ENCODE data around the gene FAM227A. TPM values are rescaled to one million over a fixed set of nuclear protein-coding genes. Genes with fewer than 3 reads are reported as not detected.
"Not testable (repeated sequence)": the region's sequence is repeated elsewhere in the genome, so short reads cannot be mapped to it uniquely, and the experiment has no call there.

The FAM227A gene
- polyA plus RNA-seq, 3 donors: 4.4 to 7.9 (median 5.3) TPM

DNA sequence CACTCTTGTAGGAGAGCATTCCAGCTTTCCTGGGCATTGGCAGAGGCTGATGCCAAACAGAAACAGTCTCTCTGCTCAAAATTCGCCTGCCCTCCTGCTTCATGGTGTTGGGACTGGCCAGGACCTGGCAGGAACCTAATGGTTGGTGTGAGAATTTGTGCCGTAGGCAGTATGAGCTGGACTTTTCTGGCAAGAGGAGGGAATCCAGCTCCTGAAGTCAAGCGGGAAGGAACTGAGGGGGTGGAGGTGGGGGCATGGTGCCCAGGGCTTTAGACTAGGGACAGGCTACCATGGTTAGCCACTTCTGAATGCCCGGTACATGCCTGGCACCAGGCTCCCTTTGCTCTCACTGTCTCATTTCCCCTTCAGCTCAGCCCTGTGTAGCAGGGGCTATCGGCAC, 18.7 kb upstream of the FAM227A start:
- DNase-seq (ENCODE audit: low read depth in 3 of 3, low spot score in 2 of 3): no peak

DNA sequence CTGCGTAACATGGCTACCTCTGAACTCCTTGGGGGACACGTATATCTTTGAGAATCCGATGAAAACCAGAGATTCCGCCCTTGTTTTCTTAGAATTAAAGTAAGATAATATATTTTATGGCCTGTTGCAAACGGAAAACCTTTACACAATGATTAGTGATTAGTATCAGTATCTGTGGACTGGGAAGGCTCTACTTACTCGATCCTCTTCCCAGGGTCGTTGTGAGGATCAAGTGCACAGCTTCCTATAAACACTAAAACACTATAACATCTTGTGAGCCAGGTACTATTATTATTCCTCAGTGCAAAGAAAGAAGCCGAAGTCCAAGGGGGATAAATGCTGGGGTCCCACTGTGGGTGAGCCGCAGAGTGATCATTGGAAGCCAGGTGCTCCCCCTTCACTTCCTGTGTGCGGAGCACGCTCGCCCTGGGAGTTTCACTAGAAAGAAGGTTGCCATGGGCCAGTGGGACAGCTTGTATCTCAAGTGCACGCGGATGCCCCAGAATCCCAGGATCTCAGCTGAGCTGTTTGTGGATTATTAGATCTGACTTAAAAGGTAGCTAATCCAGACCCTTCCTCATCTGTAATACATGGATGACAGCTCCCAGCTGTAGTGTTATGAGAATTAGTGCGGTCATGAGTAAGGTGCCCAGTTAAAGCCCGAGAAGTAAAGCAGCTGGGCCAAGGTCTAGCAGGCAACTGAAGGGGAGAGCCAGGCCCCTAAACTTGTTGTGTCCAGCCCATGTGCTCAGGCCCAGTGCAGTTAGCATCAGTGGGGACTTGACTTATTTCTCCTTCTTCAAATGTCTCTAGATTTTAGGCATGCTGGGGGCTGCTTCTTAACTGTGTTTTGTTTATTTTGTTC, 1.1 kb upstream of the FAM227A start:
- DNase-seq (ENCODE audit: low read depth in 3 of 3, low spot score in 2 of 3): peak; percentile 16 to 32 (median 27)

DNA sequence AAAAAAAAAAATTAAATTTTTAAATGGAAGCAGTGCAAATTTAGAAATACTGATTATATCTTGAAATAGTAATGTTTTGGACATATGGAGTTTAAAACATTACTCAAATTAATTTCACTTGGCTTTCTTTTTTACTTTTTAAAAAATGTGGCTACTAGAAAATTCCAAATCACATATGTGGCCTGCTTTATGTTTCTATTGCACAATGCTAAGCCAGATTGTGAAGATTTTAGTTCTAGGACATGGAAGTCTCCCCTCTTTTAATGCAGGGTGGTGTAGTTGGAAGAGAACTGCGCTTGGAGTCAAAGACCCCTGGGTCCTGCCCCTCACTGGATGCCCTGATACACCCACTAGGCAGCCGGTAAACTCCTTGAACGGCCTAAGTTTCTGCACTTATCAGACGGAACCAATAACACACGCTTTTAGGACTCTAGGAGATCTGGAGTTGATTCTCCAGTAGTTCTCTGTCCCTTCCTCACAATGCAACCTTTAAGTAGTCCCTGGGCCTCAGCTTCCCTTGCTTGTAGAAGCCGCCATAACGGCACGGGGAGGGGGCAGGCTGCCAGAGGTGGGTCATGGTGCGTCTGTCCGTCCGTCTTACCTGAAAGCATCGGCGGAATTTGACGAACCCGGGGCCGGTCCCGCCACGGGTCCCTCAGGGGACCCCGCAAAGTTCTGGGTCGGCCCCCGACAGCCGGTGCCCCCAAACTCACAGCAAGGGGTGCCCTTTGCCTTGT, 505 bp downstream of the FAM227A start:
- DNase-seq (ENCODE audit: low read depth in 3 of 3, low spot score in 2 of 3): peak in 1 of 3 donors; percentile 12

DNA sequence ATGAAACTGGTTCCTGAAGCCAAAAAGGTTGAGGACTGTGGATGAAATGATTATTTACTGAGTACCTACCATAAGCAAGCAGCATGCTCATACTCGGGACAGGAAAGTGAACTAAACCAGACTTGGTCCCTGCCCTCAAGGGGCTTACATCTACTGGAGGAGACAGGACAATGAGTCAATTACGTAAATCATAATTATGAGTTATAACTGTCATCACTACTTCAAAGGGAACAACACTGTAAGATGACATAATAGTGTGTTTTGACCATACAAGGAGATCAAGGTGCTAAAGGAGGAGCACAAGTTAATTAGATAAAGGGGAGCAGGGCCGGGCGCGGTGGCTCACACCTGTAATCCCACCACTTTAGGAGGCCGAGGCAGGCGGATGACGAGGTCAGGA, 2.5 kb downstream of the FAM227A start:
- DNase-seq (ENCODE audit: low read depth in 3 of 3, low spot score in 2 of 3): no peak

DNA sequence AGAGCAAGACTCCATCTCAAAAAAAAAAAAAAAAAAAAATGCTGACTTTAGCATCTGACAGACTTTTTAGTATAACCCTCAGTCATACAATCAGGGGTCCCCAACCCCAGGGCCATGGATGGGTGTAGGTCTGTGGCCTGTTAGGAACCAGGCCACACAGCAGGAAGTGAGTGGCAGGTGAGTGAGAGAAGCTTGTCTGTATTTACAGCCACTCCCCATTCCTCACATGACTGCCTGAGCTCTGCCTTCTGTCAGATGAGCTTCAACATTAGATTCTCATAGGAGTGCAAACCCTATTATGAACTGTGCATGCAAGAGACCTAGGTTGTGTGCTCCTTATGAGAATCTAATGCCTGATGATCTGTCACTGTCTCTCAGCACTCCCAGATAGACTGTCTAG, 3.3 kb downstream of the FAM227A start:
- no peak for DNase-seq (ENCODE audit: low read depth in 3 of 3, low spot score in 2 of 3)

DNA sequence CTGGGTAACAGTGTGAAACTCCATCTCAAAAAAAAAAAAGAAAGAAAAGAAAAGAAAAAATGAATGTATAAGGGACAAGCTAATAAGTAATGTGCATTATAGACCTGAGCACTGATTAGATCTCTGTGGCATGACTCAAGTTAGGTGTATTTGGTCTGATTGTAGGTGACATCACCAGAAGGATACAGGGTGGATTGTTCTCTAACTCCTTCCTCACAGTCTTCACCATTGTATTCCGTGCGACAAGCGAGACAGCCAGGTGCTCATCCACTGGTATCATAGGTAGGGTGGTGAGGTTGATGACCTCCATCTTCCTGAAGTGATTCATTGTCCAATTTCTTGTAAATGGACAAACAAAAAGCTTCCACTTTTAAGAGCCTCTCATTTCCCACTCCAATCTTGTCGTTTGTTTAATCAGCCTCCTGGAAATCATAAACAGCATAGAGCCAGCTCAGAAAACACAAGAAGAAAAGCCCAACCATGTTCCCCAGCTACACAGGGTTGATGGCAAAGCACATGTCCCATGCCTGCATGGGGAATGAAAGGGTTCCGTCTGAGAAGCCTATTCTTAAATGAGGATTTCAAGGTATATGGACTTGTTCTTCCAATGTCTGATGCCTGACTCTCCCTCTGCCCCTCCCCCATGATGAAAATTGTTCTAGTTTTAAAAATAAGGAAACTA, 6.2 kb downstream of the FAM227A start:
- DNase-seq (ENCODE audit: low read depth in 3 of 3, low spot score in 2 of 3): no peak

DNA sequence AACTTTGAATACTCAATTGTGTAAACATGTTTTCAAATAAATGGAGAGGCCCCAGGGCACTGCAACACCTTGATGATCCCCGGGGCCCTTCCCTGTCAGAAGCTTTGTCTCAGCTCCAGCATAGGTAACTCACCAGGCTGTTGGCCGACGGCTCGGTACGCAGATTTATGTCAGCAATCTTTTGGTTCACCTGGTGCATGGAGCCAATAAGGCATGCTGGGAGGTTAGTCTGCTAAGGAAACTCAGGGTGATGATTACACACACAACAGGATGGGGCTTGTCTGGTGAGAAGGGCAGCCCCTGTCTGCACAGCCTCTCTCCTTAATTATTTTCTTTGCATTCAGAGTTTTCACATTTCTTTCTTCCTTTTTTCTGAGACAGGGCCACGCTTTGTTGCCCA, 10.8 kb downstream of the FAM227A start:
- no peak for DNase-seq (ENCODE audit: low read depth in 3 of 3, low spot score in 2 of 3)

DNA sequence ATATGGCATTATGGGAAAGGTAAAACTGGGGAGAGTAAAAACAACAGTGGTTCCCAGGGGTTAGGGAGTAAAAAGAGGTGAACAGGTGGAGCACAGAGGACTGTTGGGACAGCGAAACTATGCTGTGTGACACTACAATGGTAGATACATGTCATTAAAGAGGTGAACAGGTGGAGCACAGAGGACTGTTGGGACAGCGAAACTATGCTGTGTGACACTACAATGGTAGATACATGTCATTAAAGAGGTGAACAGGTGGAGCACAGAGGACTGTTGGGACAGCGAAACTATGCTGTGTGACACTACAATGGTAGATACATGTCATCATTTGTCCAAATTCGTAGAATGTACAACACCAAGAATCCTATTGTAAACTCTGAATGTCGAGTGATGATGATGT, 11.9 kb downstream of the FAM227A start:
- not testable (repeated sequence) for DNase-seq (ENCODE audit: low read depth in 3 of 3, low spot score in 2 of 3)

DNA sequence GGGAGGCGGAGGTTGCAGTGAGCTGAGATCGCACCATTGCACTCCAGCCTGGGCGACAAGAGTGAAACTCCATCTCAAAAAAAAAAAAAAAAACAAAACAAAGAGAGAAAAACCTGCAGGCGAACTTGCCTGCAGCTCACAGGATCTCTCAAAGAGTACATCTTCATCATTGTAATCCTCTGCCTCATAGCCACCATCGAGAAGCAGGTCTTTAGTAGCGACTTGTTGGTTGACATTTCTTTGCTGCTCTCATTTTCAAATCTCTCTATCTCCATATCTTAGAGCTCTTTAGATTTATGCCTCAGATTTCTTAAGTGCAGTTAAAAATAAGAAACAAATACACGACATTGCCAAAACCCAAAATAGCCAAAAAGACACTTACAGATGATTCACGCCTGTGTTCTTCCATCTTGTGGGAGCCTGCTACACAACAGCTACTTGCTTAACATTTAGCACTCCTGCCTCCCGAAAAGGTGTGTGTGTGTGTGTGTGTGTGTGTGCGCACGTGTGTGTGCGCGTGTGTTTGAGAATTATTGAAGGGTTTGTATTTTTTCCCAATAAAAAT, 14.6 kb downstream of the FAM227A start:
- no peak for DNase-seq (ENCODE audit: low read depth in 3 of 3, low spot score in 2 of 3)

DNA sequence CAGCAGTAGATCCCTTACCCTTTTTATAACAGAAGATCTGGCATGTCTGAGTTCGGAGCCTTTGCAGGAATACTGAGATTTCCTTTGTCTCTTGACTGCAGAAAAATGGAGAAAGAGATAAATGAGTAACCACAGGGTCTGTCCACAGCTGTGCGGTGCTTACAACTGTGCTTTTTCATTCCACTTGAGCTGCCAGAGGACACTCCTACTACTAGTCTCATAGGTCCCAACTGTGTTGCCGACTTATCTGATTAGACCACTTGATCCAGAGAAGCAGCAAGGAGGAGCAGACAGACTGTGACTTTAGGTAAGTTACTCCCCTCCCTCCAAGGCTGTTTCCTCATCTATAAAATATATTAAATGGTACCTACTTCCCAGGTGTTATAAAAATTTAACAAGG, 17.5 kb downstream of the FAM227A start:
- no peak for DNase-seq (ENCODE audit: low read depth in 3 of 3, low spot score in 2 of 3)

DNA sequence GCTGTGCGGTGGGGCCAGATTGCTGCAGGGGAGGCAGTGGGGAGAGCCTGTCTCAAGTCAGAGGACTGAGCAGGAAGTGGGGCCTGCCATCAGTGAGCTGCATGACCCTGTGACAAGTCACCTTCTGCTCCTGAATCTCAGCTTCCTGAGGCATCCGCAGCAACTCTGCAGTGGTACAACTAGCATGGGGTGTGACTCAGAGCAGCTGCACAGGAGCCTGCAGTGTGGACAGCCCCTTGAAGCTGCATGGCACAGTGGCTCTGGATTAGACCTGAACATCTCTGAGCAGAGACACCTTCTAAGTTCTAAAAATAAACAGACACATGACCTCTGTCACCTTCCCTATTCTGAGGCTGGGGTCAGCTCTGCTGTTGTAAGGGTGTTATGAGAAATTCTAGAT, 18.0 kb downstream of the FAM227A start:
- no peak for DNase-seq (ENCODE audit: low read depth in 3 of 3, low spot score in 2 of 3)

DNA sequence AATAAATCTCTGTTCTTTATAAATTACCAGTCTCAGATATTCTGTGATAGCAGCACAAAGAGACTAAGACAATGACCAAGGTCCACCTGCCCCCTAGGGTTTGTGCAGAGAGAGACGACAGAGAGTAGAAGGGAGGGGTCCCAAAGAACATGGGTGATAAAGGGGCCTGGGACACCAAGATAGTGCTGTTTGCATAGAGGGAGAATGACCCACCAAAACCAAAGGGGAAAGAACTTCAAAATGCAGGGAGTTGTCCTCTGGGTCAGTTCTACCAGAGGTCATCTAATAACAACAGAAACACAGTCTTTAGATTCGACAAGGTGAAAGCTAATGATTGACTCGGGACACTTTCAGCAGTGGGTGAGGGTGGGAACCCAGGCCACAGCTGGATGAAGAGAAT, 23.7 kb downstream of the FAM227A start:
- no peak for DNase-seq (ENCODE audit: low read depth in 3 of 3, low spot score in 2 of 3)

DNA sequence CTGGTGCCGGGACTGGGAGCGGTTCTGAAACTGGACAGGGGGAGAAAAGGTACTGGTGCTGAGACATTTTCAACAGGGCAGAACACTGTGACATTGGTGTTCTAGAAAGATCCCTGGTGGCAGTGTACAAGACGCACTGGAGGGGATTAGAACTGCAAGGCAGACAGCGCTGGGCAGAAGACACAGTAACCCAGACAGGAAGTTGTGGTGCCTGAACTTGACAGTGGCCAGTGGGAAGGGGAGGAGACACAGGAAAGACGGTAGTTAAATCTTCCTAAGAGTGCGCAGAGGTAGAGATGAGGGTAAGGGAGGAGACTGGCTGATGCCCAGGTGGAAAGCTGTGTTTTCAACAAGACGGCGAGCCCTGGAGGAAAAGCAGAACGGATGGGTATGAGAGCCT, 24.5 kb downstream of the FAM227A start:
- no peak for DNase-seq (ENCODE audit: low read depth in 3 of 3, low spot score in 2 of 3)

DNA sequence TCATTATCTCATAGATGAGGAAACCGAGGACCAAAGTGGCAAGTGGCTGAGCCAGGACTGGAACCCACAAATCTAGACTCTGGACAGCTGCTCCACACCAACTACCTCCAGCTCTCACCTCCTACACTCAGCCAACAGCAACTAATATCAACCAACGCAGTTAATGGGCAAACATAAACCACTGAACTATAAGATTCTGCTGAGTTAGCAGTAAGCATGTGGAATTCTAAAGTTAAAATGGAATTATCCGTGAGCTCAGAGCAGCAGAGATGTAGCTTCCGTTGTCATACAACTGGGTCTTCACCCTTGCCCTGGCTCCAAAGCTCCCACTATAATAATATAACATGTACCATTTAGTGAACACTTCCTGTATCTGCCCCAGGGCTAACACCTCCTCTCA, 27.1 kb downstream of the FAM227A start:
- no peak for DNase-seq (ENCODE audit: low read depth in 3 of 3, low spot score in 2 of 3)

DNA sequence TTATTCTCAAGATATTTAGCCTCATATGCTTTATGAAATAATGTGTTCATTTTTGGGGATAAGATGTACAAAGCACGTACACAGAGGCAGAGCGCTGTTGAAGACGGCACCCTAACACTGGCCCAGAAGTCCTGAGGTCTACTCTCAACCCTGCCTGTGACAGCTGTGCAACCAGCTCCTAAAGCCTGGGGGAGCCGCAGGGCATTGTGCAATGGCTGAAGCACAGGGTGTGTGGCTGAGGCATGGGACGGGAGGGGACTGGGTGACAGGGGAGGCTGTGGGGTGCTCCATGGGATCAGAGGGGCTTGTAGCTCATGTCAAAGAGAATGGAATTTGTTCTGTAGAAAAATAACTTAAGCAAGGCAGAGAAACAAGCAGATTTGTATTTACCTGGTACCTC, 27.7 kb downstream of the FAM227A start:
- DNase-seq (ENCODE audit: low read depth in 3 of 3, low spot score in 2 of 3): no peak

DNA sequence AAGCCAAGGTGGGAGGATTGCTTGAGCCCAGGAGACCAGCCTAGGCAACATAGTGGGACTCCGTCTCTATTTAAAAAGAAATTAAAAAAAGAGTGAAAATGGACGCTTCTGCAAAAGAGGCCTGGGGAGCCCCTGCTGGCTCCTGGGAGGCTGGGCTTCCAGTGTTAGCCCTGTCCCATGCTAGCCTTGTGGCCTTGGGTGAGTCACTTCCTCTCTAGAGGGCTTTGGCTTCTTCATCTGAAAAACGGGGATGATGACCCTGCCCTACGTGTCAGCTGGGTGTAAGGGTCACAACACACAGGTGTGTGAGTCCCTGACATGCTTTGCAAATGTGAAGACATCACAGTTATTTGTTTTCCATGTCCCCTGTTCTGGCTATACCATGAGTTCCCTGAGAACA, 32.8 kb downstream of the FAM227A start:
- DNase-seq (ENCODE audit: low read depth in 3 of 3, low spot score in 2 of 3): no peak

DNA sequence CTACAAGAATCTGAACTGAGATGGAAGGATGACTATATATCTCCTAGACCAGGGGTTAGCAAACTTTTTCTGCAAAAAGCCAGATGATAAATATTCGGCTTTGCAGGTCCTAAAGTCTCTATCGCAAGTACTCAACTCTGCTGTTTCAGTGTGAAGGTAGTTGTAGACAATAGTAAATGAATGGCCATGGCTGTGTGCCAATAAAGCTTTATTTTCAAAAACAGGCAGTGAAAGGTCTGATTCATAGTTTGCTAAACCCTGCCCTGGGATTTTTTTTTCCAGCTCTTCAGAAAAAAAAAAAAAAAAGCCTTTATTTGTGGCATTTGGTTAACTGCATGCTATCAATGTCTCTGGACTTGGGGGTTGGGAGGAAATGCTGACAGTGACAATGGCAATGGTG, 37.5 kb downstream of the FAM227A start:
- DNase-seq (ENCODE audit: low read depth in 3 of 3, low spot score in 2 of 3): no peak

DNA sequence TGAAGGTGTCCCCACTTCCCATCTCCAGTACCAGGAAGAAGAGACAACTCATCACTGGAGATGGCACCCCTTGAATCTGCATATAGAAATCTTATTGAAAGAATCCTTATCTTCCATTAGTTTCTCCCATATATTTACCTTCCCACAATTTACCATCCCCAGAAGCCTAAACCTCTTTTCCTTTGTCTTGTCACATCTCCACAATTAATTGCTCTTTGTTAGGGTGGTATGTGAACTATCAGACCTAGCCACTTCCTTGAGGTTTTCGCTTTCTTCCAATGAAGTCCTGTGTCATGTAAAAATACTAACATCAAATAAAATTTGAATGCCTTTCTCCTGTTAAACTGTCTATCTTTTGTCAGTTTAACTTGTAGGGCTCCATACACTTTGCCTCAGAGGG, 37.9 kb downstream of the FAM227A start:
- no peak for DNase-seq (ENCODE audit: low read depth in 3 of 3, low spot score in 2 of 3)

DNA sequence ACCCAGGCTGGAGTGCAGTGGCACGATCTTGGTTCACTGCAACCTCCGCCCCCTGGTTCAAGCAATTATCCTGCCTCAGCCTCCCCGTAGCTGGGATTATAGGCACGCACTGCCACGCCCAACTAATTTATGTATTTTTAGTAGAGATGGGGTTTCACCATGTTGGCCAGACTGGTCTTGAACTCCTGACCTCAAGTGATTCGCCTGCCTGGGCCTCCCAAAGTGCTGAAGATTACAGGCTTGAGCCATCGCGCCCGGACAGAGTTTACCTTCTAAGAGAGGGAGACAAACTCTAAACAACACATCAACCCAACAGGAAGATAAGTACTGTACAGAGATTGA, 41.2 kb downstream of the FAM227A start:
- not testable (repeated sequence) for DNase-seq (ENCODE audit: low read depth in 3 of 3, low spot score in 2 of 3)

DNA sequence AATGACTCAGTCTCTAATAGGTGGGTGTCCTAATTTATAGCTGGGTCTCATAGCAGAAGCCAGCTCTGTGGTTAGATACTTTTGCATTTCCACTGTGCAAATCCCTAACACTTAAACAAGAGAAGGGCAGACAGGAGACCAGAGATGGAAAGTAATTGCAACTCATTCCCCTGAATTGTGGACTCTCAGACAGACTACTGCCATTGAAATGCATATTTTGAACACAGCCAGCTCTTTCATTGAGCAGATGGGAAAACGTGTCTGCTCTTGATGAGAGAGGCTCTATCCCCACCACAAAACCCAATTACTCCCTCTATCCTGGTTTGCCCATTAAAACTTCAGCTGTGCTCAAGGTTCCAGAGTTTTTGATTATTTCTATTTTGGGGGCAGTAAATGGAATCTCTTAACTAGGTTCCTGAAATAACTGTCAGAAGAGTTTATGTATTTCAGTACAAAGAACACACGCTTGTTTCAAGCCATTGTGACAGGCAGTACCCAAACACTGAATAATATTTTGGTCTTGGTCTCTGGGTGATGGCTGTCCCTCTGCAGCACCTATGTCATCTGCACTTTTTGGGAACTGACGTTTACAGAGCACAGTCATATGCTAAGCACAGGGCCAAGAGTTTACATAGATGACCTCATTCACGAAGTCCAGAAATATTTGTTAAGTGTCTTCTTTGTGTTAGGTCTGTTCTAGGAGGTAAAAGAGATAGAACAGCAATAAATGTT, 41.7 kb downstream of the FAM227A start:
- DNase-seq (ENCODE audit: low read depth in 3 of 3, low spot score in 2 of 3): no peak

DNA sequence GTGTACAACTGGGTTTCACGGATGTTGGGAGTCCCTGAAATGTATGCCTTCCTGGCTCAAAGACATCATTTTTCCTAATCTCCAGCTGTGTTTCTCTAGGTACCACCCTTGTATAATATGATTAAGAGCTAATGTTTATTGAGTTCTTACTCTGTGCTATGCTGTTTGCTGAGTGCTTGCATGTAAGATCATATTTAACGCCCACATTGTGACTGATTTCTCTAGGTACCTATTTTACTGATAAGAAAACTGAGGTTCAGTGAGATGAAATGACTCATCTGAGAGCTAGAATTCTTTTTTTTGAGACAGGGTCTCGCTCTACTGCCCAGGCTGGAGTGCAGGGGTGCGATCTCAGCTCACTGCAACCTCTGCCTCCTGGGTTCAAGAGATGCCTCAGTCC, 42.6 kb downstream of the FAM227A start:
- no peak for DNase-seq (ENCODE audit: low read depth in 3 of 3, low spot score in 2 of 3)

All from right renal cortex interstitium (tissue), 3 donors.